KG1 (cell line): Measurements from ENCODE around the gene ZSCAN10.
"Not testable (repeated sequence)": the region's sequence is repeated elsewhere in the genome, so short reads cannot be mapped to it uniquely, and the experiment has no call there.

Experiments used
- DNase-seq: peaks from one replicate; lab custom pipeline; 2025; lab: John Stamatoyannopoulos, UW

The ZSCAN10 gene

GRCh38 chr16:3063625-3064386, 35.3 kb downstream of the ZSCAN10 start:
- no peak for DNase-seq

GRCh38 chr16:3062553-3062952, 36.5 kb downstream of the ZSCAN10 start:
- no peak for DNase-seq

GRCh38 chr16:3060339-3061127, 38.6 kb downstream of the ZSCAN10 start:
- DNase-seq = no peak

GRCh38 chr16:3059723-3060242, 39.3 kb downstream of the ZSCAN10 start:
- DNase-seq = no peak

- DNase-seq = peak; percentile 77
Measured at GRCh38 chr16:3059041-3059722, 39.9 kb downstream of the ZSCAN10 start.

GRCh38 chr16:3058139-3059030, 40.7 kb downstream of the ZSCAN10 start:
- no peak for DNase-seq

GRCh38 chr16:3057181-3058138, 41.6 kb downstream of the ZSCAN10 start:
- no peak for DNase-seq

GRCh38 chr16:3056336-3057180, 42.5 kb downstream of the ZSCAN10 start:
- DNase-seq = no peak

GRCh38 chr16:3055734-3056115, 43.4 kb downstream of the ZSCAN10 start:
- DNase-seq = not testable (repeated sequence)

- DNase-seq = peak; percentile 58
Measured at GRCh38 chr16:3054965-3055733, 43.9 kb downstream of the ZSCAN10 start.

- not testable (repeated sequence) for DNase-seq
Measured at GRCh38 chr16:3053330-3053710, 45.8 kb downstream of the ZSCAN10 start.

GRCh38 chr16:3052571-3053329, 46.3 kb downstream of the ZSCAN10 start:
- not testable (repeated sequence) for DNase-seq

GRCh38 chr16:3051494-3051893, 47.6 kb downstream of the ZSCAN10 start:
- DNase-seq = no peak

- no peak for DNase-seq
Measured at GRCh38 chr16:3051009-3051408, 48.1 kb downstream of the ZSCAN10 start.

- no peak for DNase-seq
Measured at GRCh38 chr16:3050487-3050886, 48.6 kb downstream of the ZSCAN10 start.

GRCh38 chr16:3049921-3050481, 49.1 kb downstream of the ZSCAN10 start:
- DNase-seq = no peak

- DNase-seq = no peak
Measured at GRCh38 chr16:3047387-3047720, 51.7 kb downstream of the ZSCAN10 start.
